DOHH2 (cell line): ENCODE measurements around the gene GCN1.

Experiments
- EZH2phosphoT487 ChIP-seq: fragments of 200-600 bp; sonication (generic); IDR thresholded peaks from 2 replicates; pipeline ENCODE4 v1.6.1; 2017; ENCODE audit warnings: borderline replicate concordance, mild to moderate bottlenecking, antibody characterized with exemption, low read length, moderate library complexity, mixed read lengths
- TF ChIP-seq, protein P1 (sequence below): fragments of 200-600 bp; sonication (generic); IDR thresholded peaks from one replicate; pipeline ENCODE4 v1.5.1; 2014; ENCODE audit warnings: antibody characterized with exemption, mild to moderate bottlenecking, low read depth, low read length; ENCODE audit not compliant: poor library complexity, severe bottlenecking

DNA sequence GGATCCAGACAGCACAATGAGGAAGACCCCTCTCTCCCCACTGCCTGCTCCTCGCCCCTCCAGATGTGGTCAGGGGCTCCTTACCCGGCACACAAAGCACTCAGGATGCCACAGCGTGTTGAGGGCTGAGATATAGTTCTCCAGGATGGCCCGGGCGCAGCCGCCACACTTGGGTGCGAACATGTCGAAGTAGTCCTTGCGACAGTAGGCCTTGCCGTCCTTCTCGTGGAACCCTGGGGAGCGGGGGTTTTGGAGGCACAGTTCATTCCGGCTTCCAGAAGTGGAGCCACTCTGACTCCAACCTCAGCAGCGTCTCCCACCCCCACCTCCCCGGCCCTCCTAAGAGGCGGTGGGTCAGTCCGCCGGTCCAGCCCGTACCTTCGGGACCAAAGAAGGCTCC is 19.2 kb upstream of the GCN1 start:
- TF ChIP-seq, protein P1, sequence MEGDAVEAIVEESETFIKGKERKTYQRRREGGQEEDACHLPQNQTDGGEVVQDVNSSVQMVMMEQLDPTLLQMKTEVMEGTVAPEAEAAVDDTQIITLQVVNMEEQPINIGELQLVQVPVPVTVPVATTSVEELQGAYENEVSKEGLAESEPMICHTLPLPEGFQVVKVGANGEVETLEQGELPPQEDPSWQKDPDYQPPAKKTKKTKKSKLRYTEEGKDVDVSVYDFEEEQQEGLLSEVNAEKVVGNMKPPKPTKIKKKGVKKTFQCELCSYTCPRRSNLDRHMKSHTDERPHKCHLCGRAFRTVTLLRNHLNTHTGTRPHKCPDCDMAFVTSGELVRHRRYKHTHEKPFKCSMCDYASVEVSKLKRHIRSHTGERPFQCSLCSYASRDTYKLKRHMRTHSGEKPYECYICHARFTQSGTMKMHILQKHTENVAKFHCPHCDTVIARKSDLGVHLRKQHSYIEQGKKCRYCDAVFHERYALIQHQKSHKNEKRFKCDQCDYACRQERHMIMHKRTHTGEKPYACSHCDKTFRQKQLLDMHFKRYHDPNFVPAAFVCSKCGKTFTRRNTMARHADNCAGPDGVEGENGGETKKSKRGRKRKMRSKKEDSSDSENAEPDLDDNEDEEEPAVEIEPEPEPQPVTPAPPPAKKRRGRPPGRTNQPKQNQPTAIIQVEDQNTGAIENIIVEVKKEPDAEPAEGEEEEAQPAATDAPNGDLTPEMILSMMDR = no peak
- TF ChIP-seq EZH2phosphoT487 = no peak
